Activated CD8-positive, alpha-beta memory T cell treated with anti-CD3 and anti-CD28 coated beads, Interleukin-2, amount 50 U/mL, for 24 hours (primary cell): ENCODE results near the gene DLG5.

Experiments used
- DNase-seq: peaks from one replicate; pipeline ENCODE4 v3.0.0-alpha.2; 2020; ENCODE audit errors: extremely low read depth

Gene DLG5

GRCh38 chr10:77944519-77944918 lies 18.0 kb upstream of the DLG5 start:
- no peak for DNase-seq

- no peak for DNase-seq
Observed at GRCh38 chr10:77943121-77943901, 16.8 kb upstream of the DLG5 start.

GRCh38 chr10:77941790-77942189 lies 15.2 kb upstream of the DLG5 start:
- DNase-seq, result no peak

- DNase-seq, result no peak
Observed at GRCh38 chr10:77940627-77941026, 14.1 kb upstream of the DLG5 start.

- DNase-seq, result no peak
Observed at GRCh38 chr10:77940225-77940624, 13.7 kb upstream of the DLG5 start.

- DNase-seq, result no peak
Observed at GRCh38 chr10:77939561-77940001, 13.0 kb upstream of the DLG5 start.

- DNase-seq, result no peak
Observed at GRCh38 chr10:77936697-77937567, 10.4 kb upstream of the DLG5 start.

- no peak for DNase-seq
Observed at GRCh38 chr10:77932016-77932715, 5.6 kb upstream of the DLG5 start.

- DNase-seq, result no peak
Observed at GRCh38 chr10:77927402-77928246, 1.1 kb upstream of the DLG5 start.

GRCh38 chr10:77925795-77926565 lies 575 bp downstream of the DLG5 start:
- no peak for DNase-seq

- DNase-seq, result no peak
Observed at GRCh38 chr10:77925410-77925794, 1.2 kb downstream of the DLG5 start.

GRCh38 chr10:77922566-77923179 lies 3.9 kb downstream of the DLG5 start:
- DNase-seq, result no peak

GRCh38 chr10:77922055-77922454 lies 4.5 kb downstream of the DLG5 start:
- DNase-seq, result no peak

GRCh38 chr10:77921395-77921794 lies 5.2 kb downstream of the DLG5 start:
- no peak for DNase-seq

GRCh38 chr10:77920495-77920894 lies 6.1 kb downstream of the DLG5 start:
- DNase-seq, result no peak

GRCh38 chr10:77919713-77920108 lies 6.8 kb downstream of the DLG5 start:
- DNase-seq, result no peak

- no peak for DNase-seq
Observed at GRCh38 chr10:77915319-77916105, 11.0 kb downstream of the DLG5 start.

GRCh38 chr10:77913090-77913489 lies 13.5 kb downstream of the DLG5 start:
- DNase-seq, result no peak

GRCh38 chr10:77912576-77912975 lies 14.0 kb downstream of the DLG5 start:
- no peak for DNase-seq
